HG02623 (cell line): ENCODE results near the gene ATP2B2.

ENCODE experiments used
- ATAC-seq: cut with Tn5 transposase; IDR thresholded peaks from one replicate; pipeline ENCODE4 v1.9.1; 2021; ENCODE audit warnings: moderate library complexity; ENCODE audit not compliant: unreplicated experiment

Gene ATP2B2

GRCh38 chr3:10453431-10454163, 51.8 kb downstream of the ATP2B2 start:
- ATAC-seq, result no peak

GRCh38 chr3:10450494-10451440, 54.6 kb downstream of the ATP2B2 start:
- ATAC-seq, result no peak

DNA sequence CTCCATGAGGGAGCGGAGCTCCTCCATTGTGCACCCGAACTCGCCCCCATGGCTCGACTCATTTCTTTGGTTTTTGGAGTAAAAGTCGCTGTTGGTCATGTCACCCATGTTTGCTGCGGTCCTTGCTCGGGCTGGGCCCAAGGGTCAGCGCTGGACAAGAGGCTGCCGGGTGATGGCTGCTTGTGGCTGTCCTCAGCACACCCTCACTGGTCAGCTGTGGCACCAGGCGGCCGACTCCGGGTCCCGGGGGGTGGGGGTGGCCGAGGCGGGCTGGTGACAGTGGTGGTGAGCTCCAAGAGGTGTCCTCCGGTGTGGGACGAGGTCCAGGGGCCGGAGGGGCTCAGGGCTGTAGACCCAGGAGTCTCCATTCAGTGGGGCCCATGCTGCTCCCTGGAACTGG, 56.0 kb downstream of the ATP2B2 start:
- no peak for ATAC-seq

DNA sequence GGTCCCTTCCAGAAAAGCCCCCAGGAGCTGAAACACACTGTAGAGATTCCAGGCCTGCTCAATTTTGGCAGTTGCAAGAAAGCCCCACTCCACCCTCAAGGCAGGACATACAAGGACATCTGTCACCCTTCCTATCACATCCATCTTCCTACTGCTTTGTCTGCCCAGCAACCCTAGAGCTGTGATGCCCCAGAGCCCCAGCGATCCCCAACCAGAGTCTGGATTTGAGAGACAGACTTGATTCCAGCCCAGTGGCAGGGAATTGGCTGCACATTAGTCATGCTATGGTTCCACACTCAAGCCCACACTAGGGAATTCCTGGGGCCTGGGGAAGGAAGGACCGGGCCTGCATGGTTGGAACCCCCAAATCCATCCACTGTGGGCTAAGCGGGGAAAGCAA, 56.8 kb downstream of the ATP2B2 start:
- ATAC-seq, result no peak

DNA sequence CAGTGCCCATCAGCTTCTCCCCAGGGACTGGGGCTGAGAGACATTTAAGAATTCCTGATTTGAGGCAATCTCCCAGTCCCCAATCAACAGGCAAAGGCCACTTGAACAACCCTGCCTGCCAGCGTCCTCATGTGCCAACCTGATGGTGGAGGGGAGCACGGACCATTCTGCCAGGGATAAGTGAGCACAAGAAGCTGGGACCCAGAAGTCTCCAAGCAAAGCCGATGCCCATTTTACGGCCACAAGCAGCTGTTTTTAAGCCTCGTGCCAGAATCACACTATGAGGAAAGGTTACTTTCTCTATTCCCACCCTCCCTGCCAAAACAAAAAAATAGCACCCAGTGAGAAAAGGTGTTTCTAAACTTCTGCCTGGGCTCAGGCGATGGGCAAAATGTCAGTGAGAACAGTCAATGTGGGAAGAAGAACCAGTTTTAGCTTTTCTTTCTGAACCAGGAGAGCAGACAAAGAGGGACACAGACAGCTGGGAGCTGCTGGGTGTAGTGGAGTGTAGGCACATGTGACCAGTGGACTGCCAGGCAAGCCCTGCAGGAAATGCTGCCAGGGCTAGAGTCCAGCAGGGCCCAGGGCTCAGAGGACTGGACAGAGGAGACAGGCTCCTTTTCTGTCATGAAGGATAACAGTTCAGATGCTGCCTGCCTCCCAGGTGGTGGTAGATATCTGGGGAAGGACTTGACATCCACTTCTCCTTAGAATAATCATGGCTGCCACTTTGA, 57.7 kb downstream of the ATP2B2 start:
- ATAC-seq, result no peak

DNA sequence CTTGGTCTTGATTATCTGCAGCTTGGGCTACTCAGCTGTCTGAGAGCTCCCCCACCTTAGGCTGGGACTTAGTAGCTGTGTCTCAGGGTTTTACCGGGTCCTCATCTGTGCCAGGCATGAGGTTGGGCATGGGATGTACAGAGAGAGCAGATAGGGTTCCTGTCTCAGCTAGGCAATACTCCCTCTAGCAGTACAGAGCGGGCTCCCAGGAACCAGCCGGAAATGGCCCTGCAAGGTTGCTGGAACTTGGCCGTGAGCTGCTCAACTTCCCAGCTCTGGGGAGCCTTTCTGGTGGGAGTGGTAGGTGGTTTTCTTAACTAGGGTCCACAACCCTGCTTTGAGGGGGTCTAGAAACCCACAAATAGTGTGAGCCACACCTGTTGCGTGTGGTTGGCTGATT, 58.3 kb downstream of the ATP2B2 start:
- ATAC-seq, result no peak

GRCh38 chr3:10445561-10446175, 59.7 kb downstream of the ATP2B2 start:
- no peak for ATAC-seq

DNA sequence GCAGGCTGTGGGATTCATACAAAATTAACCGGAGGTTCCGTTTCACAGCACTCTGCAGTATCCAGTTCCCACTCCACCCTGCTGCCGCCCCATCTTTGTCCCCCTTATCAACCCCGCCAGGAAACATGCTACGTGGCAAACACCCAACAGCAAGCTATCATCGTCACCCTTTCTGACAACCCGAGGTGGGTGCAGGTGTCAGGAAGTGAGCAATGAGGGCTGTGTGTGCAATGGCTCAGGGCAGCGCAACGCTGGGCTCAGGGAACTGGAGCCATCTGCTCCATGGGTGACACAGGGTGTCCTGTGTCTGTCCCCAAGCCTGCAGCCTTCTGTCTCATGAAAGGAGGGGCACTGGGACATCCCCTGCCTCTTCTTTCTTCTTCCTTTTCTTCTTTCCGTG, 60.9 kb downstream of the ATP2B2 start:
- no peak for ATAC-seq

DNA sequence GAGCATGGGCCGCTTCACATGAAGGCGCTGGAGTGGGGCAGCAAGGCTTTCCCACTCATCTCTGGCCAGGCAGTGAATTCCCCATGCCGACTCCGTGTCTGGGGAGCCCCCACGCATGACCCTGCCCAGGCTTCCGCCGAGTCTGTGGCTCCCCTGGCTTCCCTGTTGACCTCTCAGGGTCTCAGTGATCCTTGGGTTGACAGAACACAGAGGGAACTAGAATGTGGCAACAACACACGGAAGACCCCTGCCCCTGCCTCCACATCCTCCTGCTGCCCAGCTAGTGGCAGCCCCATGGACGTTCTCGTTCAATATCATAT, 61.3 kb downstream of the ATP2B2 start:
- ATAC-seq, result no peak

- no peak for ATAC-seq
Measured at GRCh38 chr3:10443272-10444109, 61.9 kb downstream of the ATP2B2 start.

DNA sequence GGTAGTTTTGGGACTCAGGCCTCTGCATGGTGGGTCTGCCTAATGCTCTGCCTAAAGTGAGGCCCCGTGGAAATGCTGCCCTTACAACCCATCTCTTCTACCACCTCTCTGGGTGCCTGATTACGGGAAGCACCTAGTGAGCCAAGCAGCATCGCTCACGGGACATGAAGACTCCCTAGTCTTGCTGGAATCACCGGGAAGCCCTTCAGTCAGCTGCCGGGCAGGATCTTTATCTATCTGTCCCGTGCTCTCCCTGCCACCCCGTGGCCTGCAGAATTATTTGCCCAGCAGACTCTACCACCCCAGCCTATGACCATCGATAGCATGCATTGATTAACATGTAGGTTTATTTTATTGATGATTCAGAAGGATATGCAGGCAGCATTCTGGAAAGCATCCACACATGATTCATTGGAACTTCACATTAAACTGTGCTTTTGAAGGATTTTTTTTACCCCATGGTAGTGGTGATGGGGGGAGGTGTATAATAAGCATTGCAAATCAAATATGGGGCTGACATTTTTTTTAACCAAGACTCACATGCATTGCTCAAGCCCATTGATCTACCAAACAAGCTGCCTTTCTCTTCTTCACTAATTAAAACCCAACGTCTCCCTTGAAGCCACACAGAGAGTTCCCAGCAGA, 63.1 kb downstream of the ATP2B2 start:
- ATAC-seq, result no peak

GRCh38 chr3:10440684-10441083, 64.7 kb downstream of the ATP2B2 start:
- ATAC-seq, result no peak

DNA sequence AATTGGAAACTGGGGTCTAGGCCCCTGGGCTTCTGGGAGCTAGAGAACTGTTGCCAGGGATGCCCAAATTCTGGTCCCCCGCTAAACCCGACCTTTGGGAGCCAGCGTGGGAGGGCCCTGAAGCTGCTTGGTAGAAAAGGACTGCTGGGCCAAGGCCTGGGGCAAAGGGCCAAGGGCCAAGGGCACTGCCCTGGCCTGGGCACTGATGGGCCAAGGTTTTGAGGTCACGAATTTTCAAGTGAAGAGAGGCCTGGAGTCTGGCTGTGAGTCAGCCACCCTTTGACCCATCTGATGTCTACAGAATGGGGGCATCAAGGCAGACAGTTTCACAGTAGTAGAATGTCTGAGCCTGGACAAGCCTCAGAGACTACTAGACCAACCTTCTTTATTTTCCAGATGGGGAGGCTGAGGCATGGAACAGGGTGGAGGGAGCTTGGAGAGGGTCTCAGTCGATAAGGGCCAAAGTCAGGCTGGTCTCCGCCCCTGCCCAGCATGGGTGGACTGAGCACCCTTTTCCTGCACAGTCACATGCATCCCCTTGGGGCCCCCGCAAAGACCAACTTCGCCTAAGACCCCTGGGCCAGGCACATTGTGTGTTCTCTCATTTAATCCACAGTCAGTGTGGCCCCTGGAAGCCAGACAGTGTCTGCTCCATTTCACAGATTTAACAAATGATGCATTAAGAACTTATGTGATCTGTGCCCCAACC, 66.3 kb downstream of the ATP2B2 start:
- no peak for ATAC-seq

GRCh38 chr3:10437995-10438901, 67.1 kb downstream of the ATP2B2 start:
- no peak for ATAC-seq

DNA sequence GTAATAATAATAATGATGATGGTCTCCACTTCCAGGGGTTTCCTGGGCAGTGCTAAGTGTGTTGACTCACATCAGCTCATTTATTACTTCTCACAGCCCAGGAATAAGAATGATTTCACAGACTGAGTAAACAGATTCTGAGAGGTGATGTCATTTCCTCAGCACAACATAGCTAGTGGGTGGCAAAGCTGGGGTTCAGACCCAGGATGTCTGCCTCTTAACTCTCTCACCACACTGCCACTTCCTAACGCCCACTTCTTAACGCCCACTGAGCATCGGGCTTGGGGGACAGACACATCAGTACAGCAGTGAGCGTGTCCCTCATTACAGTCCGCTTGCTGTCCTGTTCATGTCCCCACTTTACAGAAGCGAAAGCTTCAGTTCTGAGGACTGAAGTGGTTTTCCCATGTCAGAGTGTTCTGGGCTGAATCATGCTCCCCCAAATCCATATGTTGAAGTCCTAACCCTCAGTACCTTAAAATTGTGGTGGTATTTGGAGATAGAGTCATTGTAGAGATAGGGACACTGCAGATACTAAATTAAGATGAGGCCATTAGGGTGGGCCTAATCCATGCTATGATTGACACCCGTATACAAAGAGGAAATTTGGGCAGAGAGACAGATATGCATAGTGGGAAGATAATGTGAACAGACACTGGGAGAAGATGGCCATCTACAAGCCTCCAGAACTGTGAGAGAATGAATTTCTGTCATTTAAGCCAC, 68.0 kb downstream of the ATP2B2 start:
- no peak for ATAC-seq

DNA sequence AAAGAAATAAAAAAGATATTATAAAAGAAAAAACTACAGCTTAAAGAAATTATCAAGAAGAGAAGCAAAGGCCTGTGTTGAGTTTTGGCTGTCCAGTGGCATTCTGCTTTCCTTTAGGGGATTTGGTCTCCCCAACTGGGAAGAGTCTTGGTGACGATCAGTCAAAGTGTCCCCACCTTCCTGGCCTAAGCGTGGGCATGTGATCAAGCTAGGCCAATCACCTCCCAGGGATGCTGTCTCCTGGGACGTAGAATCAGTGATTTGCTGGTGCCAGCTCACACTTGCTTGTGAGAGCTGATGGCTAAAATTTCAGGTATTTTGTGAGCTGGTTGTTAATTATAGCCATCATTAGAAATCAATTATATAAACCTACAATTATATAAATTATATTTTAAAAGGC, 69.5 kb downstream of the ATP2B2 start:
- no peak for ATAC-seq

- ATAC-seq, result no peak
Measured at GRCh38 chr3:10434938-10435336, 70.4 kb downstream of the ATP2B2 start.
